ENCODE measurements around the gene MAP4. TPM values are rescaled to one million over a fixed set of nuclear protein-coding genes. Genes with fewer than 3 reads are reported as not detected.

MAP4 gene
- total RNA-seq, 4 donors from 2014 or later, result 62.1 to 110 (median 80.3) TPM

- DNase-seq, result no peak
- intact Hi-C loops (cut with DNase I), result no loop called here
- Histone ChIP-seq H3K36me3 (peaks cover 0 to 18% (median 0%) of the 10 kb centered on the region in 3 donors), H3K4me1 (peaks cover 0 to 7% (median 0%) of the 10 kb centered on the region in 3 donors), H3K27me3 (no peaks in the 10 kb centered on the region), H3K27ac (no peak overlapping the region), H3K4me3 (no peak overlapping the region), H3K9me3 (no peaks in the 10 kb centered on the region)
- no peak for TF ChIP-seq CTCF (IDR thresholded peaks at IDR 0.05)
- TF ChIP-seq POLR2A (IDR thresholded peaks at IDR 0.05), result no peak
- WGBS, 2 donors, result 92 to 100% methylated on average over 1 of the region's 1 CpG
Measured at GRCh38 chr3:47979070-47979469, 37.1 kb downstream of the MAP4 start.

- Histone ChIP-seq H3K27me3 (no peaks in the 10 kb centered on the region), H3K9me3 (no peaks in the 10 kb centered on the region), H3K4me1 (no peaks in the 10 kb centered on the region), H3K36me3 (peaks cover 0 to 21% (median 0%) of the 10 kb centered on the region in 3 donors), H3K4me3 (no peak overlapping the region), H3K27ac (no peak overlapping the region)
- WGBS, 2 donors, result 92 to 97% methylated on average over 6 to 7 of the region's 8 CpGs
- DNase-seq, result no peak
- no peak for TF ChIP-seq POLR2A (IDR thresholded peaks at IDR 0.05)
- no peak for TF ChIP-seq CTCF (IDR thresholded peaks at IDR 0.05)
- intact Hi-C loops (cut with DNase I), result no loop called here
Measured at GRCh38 chr3:47978386-47978785, 37.8 kb downstream of the MAP4 start.

GRCh38 chr3:47976135-47976732 is 40.0 kb downstream of the MAP4 start:
- H3K36me3 ChIP-seq, result peaks cover 0 to 28% (median 0%) of the 10 kb centered on the region in 3 donors
- H3K4me1 ChIP-seq, result no peaks in the 10 kb centered on the region
- DNase-seq, result no peak
- intact Hi-C loops (cut with DNase I), result no loop called here
- TF ChIP-seq POLR2A (IDR thresholded peaks at IDR 0.05) (no peak), CTCF (IDR thresholded peaks at IDR 0.05) (no peak)
- no peaks in the 10 kb centered on the region for H3K27me3 ChIP-seq
- 65 to 68% methylated on average over 2 to 3 of the region's 3 CpGs for WGBS, 2 donors
- H3K9me3 ChIP-seq, result no peaks in the 10 kb centered on the region
- H3K27ac ChIP-seq, result no peak overlapping the region
- H3K4me3 ChIP-seq, result no peak overlapping the region

GRCh38 chr3:47974974-47975470 is 41.2 kb downstream of the MAP4 start:
- DNase-seq, result no peak

More at GRCh38 chr3:47974974-47975470, 41.2 kb downstream of the MAP4 start:
- Histone ChIP-seq H3K4me1 (no peaks in the 10 kb centered on the region), H3K36me3 (peaks cover 0 to 34% (median 0%) of the 10 kb centered on the region in 3 donors), H3K4me3 (no peak overlapping the region), H3K9me3 (no peaks in the 10 kb centered on the region), H3K27ac (no peak overlapping the region), H3K27me3 (no peaks in the 10 kb centered on the region)
- no peak for TF ChIP-seq CTCF (IDR thresholded peaks at IDR 0.05)
- no peak for TF ChIP-seq POLR2A (IDR thresholded peaks at IDR 0.05)
- 85 to 86% methylated on average over 4 of the region's 4 CpGs for WGBS, 2 donors
- intact Hi-C loops (cut with DNase I), result no loop called here

All from esophagus squamous epithelium (tissue), 5 donors.